ENCODE measurements around the gene SPTBN1. TPM values are rescaled to one million over a fixed set of nuclear protein-coding genes. Genes with fewer than 3 reads are reported as not detected.
A peak's percentile ranks its signal among the peaks of the same experiment; 100 is the strongest.

Gene SPTBN1
- total and polyA plus RNA-seq, 8 donors, result 28.7 to 475 (median 193) TPM

GRCh38 chr2:54575379-54575888 is 119.3 kb downstream of the SPTBN1 start:
- WGBS, 5 donors, result 58 to 75% (median 71%) methylated on average over 9 of the region's 9 CpGs

GRCh38 chr2:54577035-54577434 is 120.9 kb downstream of the SPTBN1 start:
- Histone ChIP-seq H3K4me3 (no peak overlapping the region), H3K9me3 (no peaks in the 10 kb centered on the region), H3K36me3 (no peaks in the 10 kb centered on the region), H3K27ac (peak overlapping the region; percentile 63 to 94 (median 83)), H3K4me1 (peaks cover 90 to 100% (median 95%) of the 10 kb centered on the region in 4 donors), H3K27me3 (no peaks in the 10 kb centered on the region)
- WGBS, 5 donors, result 19 to 30% (median 22%) methylated on average over 3 of the region's 3 CpGs
- intact Hi-C loops (cut with DNase I; ENCODE audit: low total_unique reads), result no loop called here
- DNase-seq, result peak; percentile 90 to 91
- TF ChIP-seq POLR2A (IDR thresholded peaks at IDR 0.05), result no peak
- TF ChIP-seq POLR2AphosphoS5 (IDR thresholded peaks at IDR 0.05), result peak in 2 of 3 donors; percentile 46 to 64

More at GRCh38 chr2:54575379-54575888, 119.3 kb downstream of the SPTBN1 start:
- TF ChIP-seq POLR2A (IDR thresholded peaks at IDR 0.05), result no peak
- TF ChIP-seq POLR2AphosphoS5 (IDR thresholded peaks at IDR 0.05), result no peak
- TF ChIP-seq CTCF (IDR thresholded peaks at IDR 0.05), result no peak
- TF ChIP-seq EP300 (IDR thresholded peaks at IDR 0.05), result no peak
- no peaks in the 10 kb centered on the region for H3K27me3 ChIP-seq
- no peak for DNase-seq
- H3K9me3 ChIP-seq, result no peaks in the 10 kb centered on the region
- peaks cover 93 to 100% (median 99%) of the 10 kb centered on the region in 4 donors for H3K4me1 ChIP-seq
- H3K36me3 ChIP-seq, result no peaks in the 10 kb centered on the region
- intact Hi-C loops (cut with DNase I; ENCODE audit: low total_unique reads), result no loop called here
- no peak overlapping the region for H3K4me3 ChIP-seq
- H3K27ac ChIP-seq, result peak overlapping the region; percentile 77 to 94 (median 83)

DNA sequence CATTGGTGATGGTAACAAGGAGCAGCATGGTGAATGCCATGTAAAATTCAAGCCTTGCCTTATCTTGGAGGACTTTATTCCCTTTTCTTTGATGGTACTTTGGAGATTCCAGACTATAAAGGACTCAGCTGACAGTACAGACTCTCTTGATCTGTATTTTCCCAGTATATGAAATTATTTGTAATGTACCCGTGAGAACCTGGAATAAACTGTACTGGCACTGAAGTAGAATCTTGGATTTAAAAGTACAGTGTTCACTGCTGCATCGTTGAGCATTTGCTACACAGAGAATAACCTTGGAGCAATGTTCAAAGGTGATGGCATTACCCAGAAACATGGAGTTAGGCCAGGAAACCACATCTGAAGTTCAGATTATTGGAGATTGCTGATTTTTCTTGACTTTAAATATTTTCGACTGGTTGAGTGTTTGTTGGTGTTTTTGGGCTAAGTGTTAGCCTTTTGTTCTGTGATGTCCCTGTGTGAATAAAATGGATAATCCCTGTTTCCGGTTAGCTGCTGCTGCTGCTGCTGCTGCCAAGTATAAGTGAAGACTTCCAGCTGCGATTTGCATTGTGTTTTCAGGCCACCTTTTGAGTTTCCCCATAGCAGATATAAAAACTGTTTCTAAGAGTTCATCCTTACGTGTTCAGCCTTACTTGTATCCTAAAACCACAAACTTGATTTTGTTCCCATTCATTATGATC is 122.0 kb downstream of the SPTBN1 start:
- WGBS, 5 donors, result 23 to 33% (median 25%) methylated on average over 6 of the region's 6 CpGs
- Histone ChIP-seq H3K4me1 (peaks cover 81 to 100% (median 93%) of the 10 kb centered on the region in 4 donors), H3K9me3 (no peaks in the 10 kb centered on the region), H3K4me3 (no peak overlapping the region), H3K36me3 (no peaks in the 10 kb centered on the region), H3K27ac (peak overlapping the region; percentile 10 to 94 (median 83)), H3K27me3 (no peaks in the 10 kb centered on the region)
- intact Hi-C loops (cut with DNase I; ENCODE audit: low total_unique reads), result no loop called here
- DNase-seq, result peak in 1 of 2 donors; percentile 75
- TF ChIP-seq EP300 (IDR thresholded peaks at IDR 0.05) (no peak), POLR2A (IDR thresholded peaks at IDR 0.05) (no peak), POLR2AphosphoS5 (IDR thresholded peaks at IDR 0.05) (no peak), CTCF (IDR thresholded peaks at IDR 0.05) (no peak)

- Histone ChIP-seq H3K27me3 (no peaks in the 10 kb centered on the region), H3K4me3 (no peak overlapping the region), H3K9me3 (no peaks in the 10 kb centered on the region), H3K4me1 (peaks cover 76 to 100% (median 92%) of the 10 kb centered on the region in 4 donors), H3K36me3 (no peaks in the 10 kb centered on the region), H3K27ac (peak overlapping the region; percentile 23 to 94 (median 83))
- no peak for TF ChIP-seq POLR2A (IDR thresholded peaks at IDR 0.05)
- TF ChIP-seq EP300 (IDR thresholded peaks at IDR 0.05), result no peak
- no peak for TF ChIP-seq CTCF (IDR thresholded peaks at IDR 0.05)
- no peak for TF ChIP-seq POLR2AphosphoS5 (IDR thresholded peaks at IDR 0.05)
- intact Hi-C loops (cut with DNase I; ENCODE audit: low total_unique reads), result no loop called here
- no peak for DNase-seq
These were observed 122.5 kb downstream of the SPTBN1 start for GRCh38 chr2:54578648-54579045.

Measured in stomach (tissue), 9 donors.